LNCAP (cell line): ENCODE results near the gene ZNF778.

Source experiments
- CTCF ChIP-seq: fragments of 450-650 bp; IDR thresholded peaks from 2 replicates; pipeline ENCODE4 v1.5.1; 2017; ENCODE audit warnings: mild to moderate bottlenecking

The ZNF778 gene

GRCh38 chr16:89253548-89254287 lies 36.2 kb downstream of the ZNF778 start:
- no peak for TF ChIP-seq CTCF

- TF ChIP-seq CTCF: no peak
Observed at GRCh38 chr16:89256651-89257254, 39.2 kb downstream of the ZNF778 start.

GRCh38 chr16:89257281-89257731 lies 39.8 kb downstream of the ZNF778 start:
- no peak for TF ChIP-seq CTCF

GRCh38 chr16:89257757-89258465 lies 40.4 kb downstream of the ZNF778 start:
- TF ChIP-seq CTCF: no peak

GRCh38 chr16:89261691-89262563 lies 44.4 kb downstream of the ZNF778 start:
- no peak for TF ChIP-seq CTCF

GRCh38 chr16:89264800-89265550 lies 47.5 kb downstream of the ZNF778 start:
- TF ChIP-seq CTCF: no peak
